Adipocyte (in vitro differentiated cells): ENCODE data around the gene GRK1.

ENCODE experiments used
- DNase-seq: peaks from one replicate; pipeline ENCODE4 v3.0.0-alpha.2; 2015; ENCODE audit warnings: low read depth
- H3K27me3 ChIP-seq: replicated peaks from 2 replicates; pipeline ENCODE4 v1.7.0; 2013; ENCODE audit warnings: mild to moderate bottlenecking, low read length, moderate library complexity; ENCODE audit not compliant: control insufficient read depth, insufficient read depth
- H3K36me3 ChIP-seq: 2 replicates; pipeline ENCODE4 v1.7.0; 2013; ENCODE audit warnings: low read length, mild to moderate bottlenecking, moderate library complexity; ENCODE audit not compliant: control insufficient read depth, insufficient read depth, severe bottlenecking
- H3K4me1 ChIP-seq: 2 replicates; pipeline ENCODE4 v1.7.0; 2013; ENCODE audit warnings: mild to moderate bottlenecking, low read length, moderate library complexity; ENCODE audit not compliant: control insufficient read depth, insufficient read depth
- H3K4me3 ChIP-seq: 2 replicates; pipeline ENCODE4 v1.7.0; 2013; ENCODE audit warnings: mild to moderate bottlenecking, low read length, moderate library complexity
- H3K9ac ChIP-seq: 2 replicates; pipeline ENCODE4 v1.7.0; 2013; ENCODE audit warnings: mild to moderate bottlenecking, low read length, moderate library complexity
- H3K9me3 ChIP-seq: 2 replicates; pipeline ENCODE4 v1.7.0; 2013; ENCODE audit warnings: mild to moderate bottlenecking, low read length, moderate library complexity; ENCODE audit not compliant: control insufficient read depth

Gene GRK1

GRCh38 chr13:113659337-113659736 is 7.7 kb upstream of the GRK1 start:
- H3K4me1 ChIP-seq = no peaks in the 10 kb centered on the region
- DNase-seq = no peak
- H3K9me3 ChIP-seq = peaks cover 25% of the 10 kb centered on the region
- no peak overlapping the region for H3K9ac ChIP-seq
- H3K4me3 ChIP-seq = no peak overlapping the region
- peaks cover 21% of the 10 kb centered on the region for H3K27me3 ChIP-seq
- no peaks in the 10 kb centered on the region for H3K36me3 ChIP-seq

- Histone ChIP-seq H3K9ac (no peak overlapping the region), H3K36me3 (no peaks in the 10 kb centered on the region), H3K4me3 (no peak overlapping the region), H3K4me1 (no peaks in the 10 kb centered on the region), H3K27me3 (peaks cover 21% of the 10 kb centered on the region), H3K9me3 (peaks cover 25% of the 10 kb centered on the region)
- no peak for DNase-seq
Observed at GRCh38 chr13:113660066-113660465, 7.0 kb upstream of the GRK1 start.

- Histone ChIP-seq H3K9me3 (peaks cover 25% of the 10 kb centered on the region), H3K36me3 (no peaks in the 10 kb centered on the region), H3K9ac (no peak overlapping the region), H3K4me3 (no peak overlapping the region), H3K27me3 (peaks cover 20% of the 10 kb centered on the region), H3K4me1 (no peaks in the 10 kb centered on the region)
- no peak for DNase-seq
Observed at GRCh38 chr13:113661509-113661908, 5.5 kb upstream of the GRK1 start.

DNA sequence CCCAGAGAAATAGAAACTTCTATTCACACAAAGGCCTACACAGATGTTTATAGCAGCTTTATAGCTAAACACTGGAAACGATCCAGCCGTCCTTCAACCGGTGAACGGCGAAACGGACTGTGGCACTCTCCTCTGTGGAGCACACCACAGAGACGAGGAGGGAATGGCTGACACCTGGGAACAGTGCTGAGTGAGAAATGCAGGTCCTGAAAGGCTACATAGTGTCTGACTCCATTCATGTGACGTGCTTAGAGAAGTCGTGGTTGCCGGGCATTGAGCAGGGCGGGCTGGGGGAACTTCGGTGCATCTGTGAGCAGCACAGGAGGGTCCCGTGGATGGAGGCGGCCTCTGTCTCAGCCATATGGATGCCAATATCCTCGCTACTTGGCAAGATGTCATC is 3.1 kb upstream of the GRK1 start:
- H3K36me3 ChIP-seq = no peaks in the 10 kb centered on the region
- peaks cover 25% of the 10 kb centered on the region for H3K9me3 ChIP-seq
- H3K27me3 ChIP-seq = peaks cover 17% of the 10 kb centered on the region
- no peak overlapping the region for H3K9ac ChIP-seq
- no peaks in the 10 kb centered on the region for H3K4me1 ChIP-seq
- DNase-seq = no peak
- H3K4me3 ChIP-seq = no peak overlapping the region

DNA sequence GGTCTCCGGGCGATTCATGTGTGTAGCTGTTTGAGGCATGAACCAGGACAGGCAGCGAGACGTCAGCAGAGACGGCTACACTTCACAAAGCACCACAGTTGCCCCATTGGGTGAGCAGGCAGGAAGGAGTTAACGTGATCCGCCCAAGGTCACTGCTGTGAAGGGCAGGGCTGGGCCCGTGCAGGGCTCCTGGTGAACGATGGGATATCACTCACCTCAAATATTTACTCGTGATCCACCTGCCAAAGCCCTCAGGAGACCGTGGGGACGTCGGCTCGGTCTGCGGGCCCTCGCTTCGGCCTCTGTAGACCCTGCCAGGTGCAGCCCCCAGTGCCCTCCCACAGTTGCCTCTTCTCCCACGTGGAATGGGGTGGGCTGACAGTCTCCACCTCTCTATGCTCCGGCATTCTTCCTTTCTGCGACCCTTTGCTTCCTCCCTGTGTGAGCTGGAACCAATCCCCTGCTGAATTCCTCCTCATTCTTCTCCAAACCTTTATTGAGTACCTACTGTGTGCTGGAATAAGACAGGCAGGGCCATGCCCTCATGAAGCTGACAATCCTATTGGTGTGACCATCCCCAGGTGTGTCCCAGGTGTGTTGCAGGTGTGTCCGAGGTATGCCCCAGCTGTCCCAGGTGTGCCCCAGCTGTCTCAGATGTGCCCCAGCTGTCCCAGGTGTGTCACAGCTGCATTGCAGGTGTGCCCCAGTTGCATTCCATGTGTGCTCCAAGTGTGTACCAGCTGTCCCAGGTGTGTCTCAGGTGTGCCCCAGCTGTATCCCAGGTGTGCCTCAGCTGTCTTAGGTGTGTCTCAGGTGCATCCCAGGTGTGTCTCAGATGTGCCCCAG is 2.0 kb upstream of the GRK1 start:
- no peak for DNase-seq
- Histone ChIP-seq H3K9ac (no peak overlapping the region), H3K36me3 (no peaks in the 10 kb centered on the region), H3K9me3 (peaks cover 25% of the 10 kb centered on the region), H3K4me1 (no peaks in the 10 kb centered on the region), H3K4me3 (no peak overlapping the region), H3K27me3 (peaks cover 20% of the 10 kb centered on the region)

- no peak for DNase-seq
- Histone ChIP-seq H3K9me3 (peaks cover 20% of the 10 kb centered on the region), H3K36me3 (no peaks in the 10 kb centered on the region), H3K27me3 (peaks cover 20% of the 10 kb centered on the region), H3K4me1 (no peaks in the 10 kb centered on the region), H3K9ac (no peak overlapping the region), H3K4me3 (no peak overlapping the region)
Observed at GRCh38 chr13:113665597-113666328, 1.3 kb upstream of the GRK1 start.

GRCh38 chr13:113666329-113666670 is 719 bp upstream of the GRK1 start:
- Histone ChIP-seq H3K4me1 (no peaks in the 10 kb centered on the region), H3K9ac (no peak overlapping the region), H3K4me3 (no peak overlapping the region), H3K27me3 (peaks cover 20% of the 10 kb centered on the region), H3K36me3 (no peaks in the 10 kb centered on the region), H3K9me3 (peaks cover 15% of the 10 kb centered on the region)
- DNase-seq = no peak

DNA sequence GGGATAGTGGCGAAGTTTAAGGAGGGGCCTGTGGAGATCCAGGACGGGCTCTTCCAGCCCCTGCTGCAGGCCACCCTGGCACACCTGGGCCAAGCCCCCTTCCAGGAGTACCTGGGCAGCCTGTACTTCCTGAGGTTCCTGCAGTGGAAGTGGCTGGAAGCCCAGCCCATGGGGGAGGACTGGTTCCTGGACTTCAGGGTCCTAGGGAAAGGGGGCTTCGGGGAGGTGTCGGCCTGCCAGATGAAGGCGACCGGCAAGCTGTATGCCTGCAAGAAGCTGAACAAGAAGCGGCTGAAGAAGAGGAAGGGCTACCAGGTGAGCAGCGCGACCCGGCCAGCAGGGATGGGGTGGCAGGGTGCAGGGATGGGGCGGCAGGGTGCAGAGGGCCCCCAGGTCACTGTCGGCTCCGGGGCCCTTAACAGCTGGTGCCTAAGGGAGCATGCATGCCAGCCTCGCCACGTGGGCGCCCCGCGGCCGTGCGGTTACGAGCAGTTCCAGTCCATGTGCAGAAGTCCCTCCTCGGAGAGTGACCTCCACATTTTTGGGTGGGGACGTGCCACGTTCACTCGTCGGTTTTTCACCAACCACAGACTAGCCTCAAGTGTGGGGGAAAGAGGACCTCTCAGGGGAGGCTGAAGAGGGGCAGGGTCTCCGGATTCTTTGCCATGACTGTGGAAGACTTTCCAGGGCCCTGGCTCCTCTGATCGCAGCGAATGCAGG is 912 bp downstream of the GRK1 start:
- no peaks in the 10 kb centered on the region for H3K4me1 ChIP-seq
- peaks cover 26% of the 10 kb centered on the region for H3K27me3 ChIP-seq
- no peak overlapping the region for H3K9ac ChIP-seq
- no peaks in the 10 kb centered on the region for H3K9me3 ChIP-seq
- DNase-seq = no peak
- H3K4me3 ChIP-seq = no peak overlapping the region
- H3K36me3 ChIP-seq = no peaks in the 10 kb centered on the region

- Histone ChIP-seq H3K36me3 (no peaks in the 10 kb centered on the region), H3K27me3 (peaks cover 26% of the 10 kb centered on the region), H3K9me3 (no peaks in the 10 kb centered on the region), H3K4me1 (no peaks in the 10 kb centered on the region), H3K9ac (no peak overlapping the region), H3K4me3 (no peak overlapping the region)
- no peak for DNase-seq
Observed at GRCh38 chr13:113668491-113668971, 1.5 kb downstream of the GRK1 start.

DNA sequence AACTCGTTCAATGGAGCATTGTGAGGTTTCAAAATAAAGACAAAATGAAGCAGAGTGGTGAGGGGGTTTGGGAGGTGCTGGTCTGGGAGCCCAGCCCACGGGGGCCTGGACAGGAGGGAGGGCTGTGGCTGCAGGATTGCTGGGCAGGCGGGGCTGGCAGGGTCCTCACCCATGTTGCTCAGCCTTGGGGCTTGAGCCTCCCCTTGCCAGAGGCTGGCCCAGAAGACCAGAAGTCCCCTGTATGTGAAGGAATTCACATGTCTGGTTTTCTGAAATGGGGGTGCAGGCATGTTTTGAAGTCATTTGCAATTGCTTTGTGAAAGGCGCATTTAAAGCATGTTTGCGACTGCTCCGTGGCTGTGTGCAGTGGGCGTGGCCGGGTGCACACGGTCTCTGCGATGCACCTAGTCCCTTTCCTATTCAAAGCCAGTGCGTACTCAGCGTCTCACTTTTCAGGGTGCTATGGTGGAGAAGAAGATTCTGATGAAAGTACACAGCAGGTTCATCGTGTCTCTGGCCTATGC is 2.3 kb downstream of the GRK1 start:
- Histone ChIP-seq H3K4me3 (no peak overlapping the region), H3K4me1 (no peaks in the 10 kb centered on the region), H3K9ac (no peak overlapping the region), H3K27me3 (peaks cover 26% of the 10 kb centered on the region), H3K9me3 (no peaks in the 10 kb centered on the region), H3K36me3 (no peaks in the 10 kb centered on the region)
- DNase-seq = no peak

DNA sequence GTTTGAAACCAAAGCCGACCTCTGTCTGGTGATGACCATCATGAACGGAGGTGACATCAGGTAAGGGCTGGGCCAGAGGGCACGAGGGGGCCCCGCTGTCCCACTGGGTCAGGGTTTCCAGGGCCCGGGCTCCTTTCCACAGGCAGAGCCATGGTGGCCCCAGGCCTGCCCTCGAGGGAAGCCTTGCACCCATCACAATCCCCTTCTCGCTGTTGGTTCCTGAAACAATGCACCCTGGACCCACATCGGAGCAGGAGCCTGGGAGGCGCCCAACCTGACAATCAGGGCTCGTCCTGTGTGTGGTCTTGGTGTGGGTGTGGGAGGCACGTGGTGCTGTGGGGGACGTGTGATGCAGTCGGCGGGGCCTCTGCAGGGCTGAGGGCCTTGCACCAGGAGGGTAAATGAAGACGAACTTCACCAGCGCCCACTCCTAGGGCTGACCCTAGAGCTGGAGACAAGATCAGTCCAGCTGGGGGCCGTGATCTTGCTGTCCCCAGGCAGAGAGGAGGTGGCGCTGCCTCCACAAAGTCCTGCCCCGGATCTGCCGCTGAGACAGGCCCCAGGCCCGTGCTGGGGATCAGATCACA is 2.8 kb downstream of the GRK1 start:
- H3K27me3 ChIP-seq = peaks cover 26% of the 10 kb centered on the region
- H3K9ac ChIP-seq = no peak overlapping the region
- no peaks in the 10 kb centered on the region for H3K4me1 ChIP-seq
- DNase-seq = no peak
- no peaks in the 10 kb centered on the region for H3K36me3 ChIP-seq
- H3K9me3 ChIP-seq = no peaks in the 10 kb centered on the region
- H3K4me3 ChIP-seq = no peak overlapping the region
